ENCODE data around the gene PSMB10.
A peak's percentile ranks its signal among the peaks of the same experiment; 100 is the strongest.
"Not testable (repeated sequence)": the region's sequence is repeated elsewhere in the genome, so short reads cannot be mapped to it uniquely, and the experiment has no call there.

Gene PSMB10

DNA sequence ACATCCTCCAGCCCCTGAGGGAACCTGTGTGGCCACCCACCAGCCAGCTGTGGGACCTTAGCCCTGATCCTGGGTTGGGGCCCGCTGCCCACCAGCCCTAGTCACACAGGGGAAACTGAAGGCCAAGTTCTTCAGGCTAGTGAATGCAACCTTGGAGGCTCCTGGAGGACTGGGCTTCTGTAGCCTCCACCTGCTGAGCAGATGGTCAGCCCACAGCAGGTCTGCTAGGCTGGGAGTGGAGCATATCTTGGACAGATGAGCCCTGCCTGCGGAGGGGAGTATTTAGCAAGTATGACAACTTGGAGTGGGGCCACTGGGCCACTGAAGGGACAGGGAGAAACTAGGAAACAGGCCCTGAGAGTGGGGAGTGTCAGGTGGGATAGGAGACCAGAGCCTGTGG lies 39.6 kb upstream of the PSMB10 start:
- TF ChIP-seq CTCF (conservative IDR thresholded peaks at IDR 0.05; ENCODE audit: low read depth) = no peak
- ChIA-PET CTCF (no interaction called here), POLR2A (ENCODE audit: low non-redundant PET) (no interaction called here)
- no peak overlapping the region for H3K27ac ChIP-seq
- no peak for DNase-seq (ENCODE audit: low spot score)

GRCh38 chr16:67975321-67976105 lies 38.9 kb upstream of the PSMB10 start:
- TF ChIP-seq CTCF (conservative IDR thresholded peaks at IDR 0.05; ENCODE audit: low read depth) = no peak
- POLR2A ChIA-PET (ENCODE audit: low non-redundant PET) = no interaction called here
- no peak for DNase-seq (ENCODE audit: low spot score)
- CTCF ChIA-PET = no interaction called here
- no peak overlapping the region for H3K27ac ChIP-seq

GRCh38 chr16:67972285-67972684 lies 35.6 kb upstream of the PSMB10 start:
- DNase-seq (ENCODE audit: low spot score); CTCF ChIA-PET; POLR2A ChIA-PET (ENCODE audit: low non-redundant PET); H3K27ac ChIP-seq: not testable (repeated sequence)

DNA sequence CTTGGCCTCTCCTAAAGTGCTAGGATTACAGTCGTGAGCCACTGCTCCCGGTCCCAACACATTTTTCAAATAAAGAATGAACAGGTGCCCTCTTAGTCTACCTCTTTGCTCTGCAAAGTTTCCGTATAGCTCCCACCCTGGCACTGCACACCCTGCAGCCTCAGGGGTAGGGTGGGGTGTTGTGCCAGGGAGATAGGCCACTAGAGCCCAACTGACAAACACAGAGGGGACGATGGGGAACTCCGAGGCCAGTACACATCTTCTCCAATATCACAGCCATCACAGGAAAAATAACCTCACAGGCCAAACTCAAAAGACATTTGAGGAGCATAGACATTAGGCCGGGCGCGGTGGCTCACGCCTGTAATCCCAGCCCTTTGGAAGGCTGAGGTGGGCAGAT lies 34.5 kb upstream of the PSMB10 start:
- ChIA-PET CTCF (no interaction called here), POLR2A (ENCODE audit: low non-redundant PET) (no interaction called here)
- no peak for DNase-seq (ENCODE audit: low spot score)
- no peak for TF ChIP-seq CTCF (conservative IDR thresholded peaks at IDR 0.05; ENCODE audit: low read depth)
- H3K27ac ChIP-seq = 0 out of 2 replicates have a peak overlapping the region, but pooled peaks have one; percentile 7

GRCh38 chr16:67969254-67970039 lies 32.8 kb upstream of the PSMB10 start:
- H3K27ac ChIP-seq = peak overlapping the region; percentile 89
- TF ChIP-seq CTCF (conservative IDR thresholded peaks at IDR 0.05; ENCODE audit: low read depth) = no peak
- ChIA-PET CTCF (interaction anchor here (0.7 kb wide), 1 partner anchor 19 kb away, joined by 4 read pairs; no protein-coding TSS in a partner anchor), POLR2A (ENCODE audit: low non-redundant PET) (no interaction called here)
- DNase-seq (ENCODE audit: low spot score) = no peak

GRCh38 chr16:67968400-67969253 lies 32.0 kb upstream of the PSMB10 start, which contains the start of gene SLC12A4:
TSS of gene SLC12A4 (minus strand) at chr16:67968637. CDS start at chr16:67968553, 84 bp downstream.
- CTCF ChIA-PET = interaction anchor here (0.5 kb wide), 1 partner anchor 25 kb away, joined by 4 read pairs; no protein-coding TSS in a partner anchor
- DNase-seq (ENCODE audit: low spot score) = peak; percentile 92
- TF ChIP-seq CTCF (conservative IDR thresholded peaks at IDR 0.05; ENCODE audit: low read depth) = no peak
- POLR2A ChIA-PET (ENCODE audit: low non-redundant PET) = no interaction called here
- peak within 1 kb of the TSS; percentile 89 for H3K27ac ChIP-seq
